GM12878 (cell line): ENCODE results near the gene MRGPRG. TPM values are rescaled to one million over a fixed set of nuclear protein-coding genes. Genes with fewer than 3 reads are reported as not detected.

ENCODE experiments used
- ATAC-seq: fragments of 200-7000 bp; cut with Tn5 transposase; 3 replicates; pipeline ENCODE4 v1.9.1; 2020; ENCODE audit warnings: mild to moderate bottlenecking, moderate library complexity
- BruUV-seq: library from RNA; stranded (reverse); fragments of 400-500 nt; replicated peaks from 2 replicates; lab custom pipeline; 2021; lab: Mats Ljungman, UMichigan
- CTCF ChIA-PET: fragments of 300-600 bp; sonication (Branson Sonifier 250); formaldehyde crosslinking; extraction: SDS; loops from one replicate; lab custom pipeline; 2021; ENCODE audit warnings: inconsistent platforms; lab: Yijun Ruan, JAX
- POLR2A ChIA-PET: fragments of 350-600 bp; formaldehyde crosslinking; extraction: SDS; loops from one replicate; lab custom pipeline; 2021; ENCODE audit warnings: inconsistent platforms; lab: Charles Lee
- RAD21 ChIA-PET: fragments of 300-600 bp; sonication (Branson Sonifier 250); formaldehyde crosslinking; loops from one replicate; lab custom pipeline; 2023; ENCODE audit warnings: antibody characterized with exemption; ENCODE audit not compliant: unreplicated experiment; lab: Charles Lee
- SMC1A ChIA-PET: fragments of 300-600 bp; sonication (Branson Sonifier 250); formaldehyde crosslinking; loops from one replicate; lab custom pipeline; 2023; ENCODE audit not compliant: unreplicated experiment, uncharacterized antibody; lab: Charles Lee
- DNase-seq: peaks from one replicate; pipeline ENCODE4 v3.0.0-alpha.2; 2011; ENCODE audit warnings: low read depth, low spot score
- FAIRE-seq: peaks from 3 replicates; lab custom pipeline; 2011; peaks lifted over from hg19 to GRCh38; lab: Jason Lieb, UNC
- H2AFZ ChIP-seq: 2 replicates; pipeline ENCODE4 v1.6.0; 2011; ENCODE audit warnings: low read depth, low read length, control low read depth; ENCODE audit not compliant: control insufficient read depth
- H3K27ac ChIP-seq: 2 replicates; pipeline ENCODE4 v1.5.1; 2011; ENCODE audit warnings: control low read depth; ENCODE audit not compliant: control insufficient read depth, insufficient read depth
- H3K27me3 ChIP-seq, 2 experiments: replicated peaks in 1 of 2; 2 replicates each; pipeline versions ENCODE4 v1.6.0 to v1.6.1; 2011; ENCODE audit warnings: low read length in 1 of 2; ENCODE audit not compliant: control insufficient read depth in 2 of 2, insufficient read depth in 2 of 2
- H3K36me3 ChIP-seq, 2 experiments: 2 replicates each; pipeline ENCODE4 v1.5.1; 2011; ENCODE audit warnings: low read length in 1 of 2; ENCODE audit not compliant: control insufficient read depth in 2 of 2, insufficient read depth in 2 of 2
- H3K4me1 ChIP-seq: 2 replicates; pipeline ENCODE4 v1.6.1; 2011; ENCODE audit warnings: mild to moderate bottlenecking, low read length, moderate library complexity, mixed read lengths; ENCODE audit not compliant: control insufficient read depth, insufficient read depth
- H3K4me2 ChIP-seq: 2 replicates; pipeline ENCODE4 v1.6.0; 2011; ENCODE audit warnings: control low read depth; ENCODE audit not compliant: control insufficient read depth, insufficient read depth
- H3K4me3 ChIP-seq: fragments of 200-600 bp; sonication (generic); 2 replicates; pipeline ENCODE4 v1.5.1; 2016
- H3K79me2 ChIP-seq: 2 replicates; pipeline ENCODE4 v1.6.0; 2011; ENCODE audit warnings: low read length; ENCODE audit not compliant: control insufficient read depth, insufficient read depth
- H3K9ac ChIP-seq: 2 replicates; pipeline ENCODE4 v1.8.0; 2011; ENCODE audit warnings: low read length, control low read depth, mixed read lengths; ENCODE audit not compliant: control insufficient read depth, insufficient read depth
- H3K9me3 ChIP-seq: replicated peaks from 3 replicates; pipeline ENCODE4 v1.5.1; 2011; ENCODE audit warnings: mild to moderate bottlenecking, low read length; ENCODE audit not compliant: control insufficient read depth, insufficient read depth
- H4K20me1 ChIP-seq: 2 replicates; pipeline ENCODE4 v1.6.0; 2011; ENCODE audit not compliant: control insufficient read depth, insufficient read depth
- ATF7 ChIP-seq: fragments of 450-650 bp; IDR thresholded peaks from 2 replicates; pipeline ENCODE4 v1.6.1; 2016; ENCODE audit warnings: low read depth, mild to moderate bottlenecking
- CBX3 ChIP-seq: fragments of 200-600 bp; sonication (generic); IDR thresholded peaks from 2 replicates; pipeline ENCODE4 v1.6.1; 2016; ENCODE audit warnings: low read depth, borderline replicate concordance
- DPF2 ChIP-seq: fragments of 450-650 bp; IDR thresholded peaks from 2 replicates; pipeline ENCODE4 v1.6.1; 2017; ENCODE audit warnings: mild to moderate bottlenecking
- ESRRA ChIP-seq: IDR thresholded peaks from 2 replicates; pipeline ENCODE4 v1.6.1; 2012; ENCODE audit warnings: mild to moderate bottlenecking, low read length, improper control_type of control experiment
- IRF4 ChIP-seq: IDR thresholded peaks from 2 replicates; pipeline ENCODE4 v1.6.1; 2011; ENCODE audit warnings: low read depth, low read length
- MAX ChIP-seq: IDR thresholded peaks from 2 replicates; pipeline ENCODE4 v1.6.1; 2012; ENCODE audit warnings: low read depth, low read length, improper control_type of control experiment
- PBX3 ChIP-seq: IDR thresholded peaks from 2 replicates; pipeline ENCODE4 v1.6.1; 2011; ENCODE audit warnings: mild to moderate bottlenecking, low read depth, low read length, moderate library complexity; ENCODE audit not compliant: insufficient replicate concordance
- RELA ChIP-seq: fragments of 450-650 bp; IDR thresholded peaks from 2 replicates; pipeline ENCODE4 v1.8.0; 2014; ENCODE audit warnings: borderline replicate concordance; ENCODE audit not compliant: partially characterized antibody
- RUNX3 ChIP-seq: IDR thresholded peaks from 2 replicates; pipeline ENCODE4 v1.6.1; 2012; ENCODE audit warnings: low read length, inconsistent platforms
- ZBTB11 ChIP-seq: fragments of 450-650 bp; formaldehyde crosslinking; IDR thresholded peaks from 2 replicates; pipeline ENCODE4 v1.5.0; 2022; ENCODE audit warnings: mild to moderate bottlenecking, missing genetic modification characterization
- WGBS: methylation state at CpG from one replicate; pipeline ENCODE4 v1.1.6; 2016; ENCODE audit warnings: low lambda C conversion rate; ENCODE audit not compliant: insufficient replicate concordance, insufficient coverage; ENCODE audit errors: missing lambda C conversion rate; 5-methylcytosine and 5-hydroxymethylcytosine counted together
- in situ Hi-C: fragments of 300-500 bp; cut with MboI; formaldehyde crosslinking; loops from 9 replicates; pipeline ENCODE4 v1.14.3; 2018; ENCODE audit warnings: mixed read lengths
- intact Hi-C: fragments of 100-400 bp; cut with micrococcal nuclease; formaldehyde crosslinking; loops from one replicate; pipeline ENCODE4 v1.14.2; 2022; ENCODE audit not compliant: unreplicated experiment
- polyA plus RNA-seq, 11 experiments: library from polyadenylated mRNA; depleted of rRNA in 4 of 11; unstranded in 6 of 11; stranded (reverse) in 5 of 11; fragments of >200 nt; fragmentation: Nextera tagmentation in 4 of 11; fragmentation: Illumina TruSeq in 1 of 11; extraction: Ambion mirVana in 4 of 11; extraction: Trizol in 1 of 11; gene quantifications; 1 replicate in 1 of 11; 2 replicates in 10 of 11; pipeline versions ENCODE4 v1.2.1 to v1.2.3, GENCODE V29; 2011 to 2016; ENCODE audit warnings: inconsistent platforms in 2 of 11, missing spikeins in 2 of 11, low read depth in 1 of 11
- total RNA-seq, 4 experiments: library from RNA; depleted of rRNA in 3 of 4; stranded (reverse); fragments of >200 nt in 3 of 4; fragmentation: Illumina TruSeq in 1 of 4; extraction: Trizol in 1 of 4; gene quantifications; 2 replicates each; pipeline versions ENCODE4 v1.2.1 to v1.2.3, GENCODE V29; 2013 to 2021
- TF ChIP-seq, protein P1 (sequence below): fragments of 450-650 bp; IDR thresholded peaks from 2 replicates; pipeline ENCODE4 v1.6.1; 2017; ENCODE audit warnings: low read depth, mild to moderate bottlenecking, moderate library complexity

The MRGPRG gene
- total and polyA plus RNA-seq, 10 of the 15 experiments (the other 5 are each of a cell fraction or from before 2014, with no cell fraction given), result not detected

DNA sequence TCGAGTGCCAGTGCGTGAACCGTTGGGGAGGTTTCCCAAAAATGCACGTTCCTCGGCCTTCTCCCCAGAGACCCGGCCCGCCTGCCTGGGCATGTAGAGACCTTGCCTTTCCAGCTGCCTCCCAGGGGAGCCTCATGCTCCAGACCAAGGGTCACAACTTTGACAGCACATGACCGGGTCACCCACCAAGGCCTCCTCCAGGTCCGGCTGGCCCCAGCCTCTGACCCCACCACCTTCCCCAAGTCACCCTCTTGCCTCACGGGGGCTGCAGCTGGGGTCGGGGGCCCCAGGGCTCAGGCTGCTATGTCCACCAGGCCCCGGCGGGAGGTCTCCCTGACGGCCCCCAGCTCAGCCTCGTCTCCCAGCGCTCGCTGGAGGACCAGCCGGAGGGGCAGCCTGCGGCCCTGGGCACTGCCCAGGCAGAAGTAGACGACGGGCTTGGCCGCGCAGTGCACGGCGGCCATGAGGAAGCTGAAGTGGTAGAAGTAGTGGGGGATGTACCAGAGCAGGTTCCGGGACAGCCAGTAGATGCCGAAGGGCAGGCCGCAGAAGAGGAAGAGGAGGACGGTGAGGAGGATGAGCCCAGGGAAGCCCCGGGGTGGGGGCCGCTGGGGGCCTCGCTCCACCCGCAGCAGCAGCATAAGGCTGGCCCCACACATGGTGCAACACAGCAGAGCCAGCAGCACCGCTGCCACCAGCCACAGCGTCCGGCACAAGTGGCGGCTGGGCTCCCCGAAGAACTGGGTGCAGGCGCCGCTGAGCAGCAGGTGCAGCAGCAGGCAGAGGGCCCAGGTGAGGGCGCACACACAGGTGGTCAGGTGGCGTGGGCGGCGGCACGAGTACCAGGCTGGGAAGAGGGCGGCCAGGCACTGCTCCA lies 9.2 kb upstream of the MRGPRG start (continued):
- no peak for TF ChIP-seq ZBTB11 (CRISPR knock-in tag)
- TF ChIP-seq, all 136 proteins: peak for 0

DNA sequence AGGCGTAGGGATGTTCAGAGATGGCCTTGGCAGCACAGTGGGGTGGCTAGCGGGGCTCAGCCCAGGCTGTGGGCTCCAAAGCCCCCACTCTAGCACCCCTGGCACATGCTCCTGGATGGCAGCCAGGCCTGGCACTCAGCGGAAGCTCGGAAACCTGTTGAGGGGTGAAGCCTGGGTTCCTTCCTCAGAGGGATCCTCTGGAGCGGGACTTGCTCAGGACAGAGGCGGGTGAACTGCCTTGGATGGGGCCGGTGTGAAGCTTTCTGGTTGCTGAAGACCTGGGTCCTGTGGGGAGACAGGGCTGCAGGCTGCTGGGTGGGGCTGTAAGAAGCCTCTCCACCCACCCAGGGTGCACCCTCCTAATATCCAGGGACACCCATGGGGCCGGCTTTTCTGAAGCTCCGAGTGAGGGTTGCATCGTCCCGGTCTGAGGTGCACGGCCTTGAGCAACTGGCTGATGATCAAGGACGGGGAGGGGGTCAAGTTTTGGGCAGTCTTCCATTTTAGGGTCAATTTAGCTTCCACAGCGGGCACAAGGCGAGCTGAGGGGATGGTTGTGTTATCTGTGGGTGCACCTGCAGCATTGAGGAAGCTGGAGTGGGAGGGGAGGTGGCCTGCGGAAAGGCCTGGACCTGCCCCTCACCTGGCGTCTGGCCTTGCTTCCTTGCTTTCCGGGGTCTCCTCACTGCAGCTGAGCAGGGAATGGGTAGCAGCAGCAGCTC lies 8.4 kb upstream of the MRGPRG start:
- H3K9ac ChIP-seq, result no peak overlapping the region

More for the DNA sequence above, 8.4 kb upstream of the MRGPRG start:
- no peaks in the 10 kb centered on the region for H3K79me2 ChIP-seq
- H3K27ac ChIP-seq, result no peak overlapping the region
- ChIA-PET CTCF (no interaction called here), SMC1A (no interaction called here), RAD21 (no interaction called here), POLR2A (no interaction called here)
- intact Hi-C loops, result no loop called here
- H3K4me2 ChIP-seq, result no peak overlapping the region
- BruUV-seq, result no TSS peak
- no peak overlapping the region for H2AFZ ChIP-seq
- no peak for ATAC-seq
- no peaks in the 10 kb centered on the region for H3K36me3 ChIP-seq
- FAIRE-seq, result no peak
- H3K4me1 ChIP-seq, result no peaks in the 10 kb centered on the region
- 45% methylated on average over 18 of the region's 18 CpGs for WGBS
- TF ChIP-seq DPF2 (no peak), PBX3 (no peak), ATF7 (no peak), ESRRA (no peak), RUNX3 (no peak), RELA (no peak), CBX3 (no peak), MAX (no peak), IRF4 (no peak)
- TF ChIP-seq, protein P1, sequence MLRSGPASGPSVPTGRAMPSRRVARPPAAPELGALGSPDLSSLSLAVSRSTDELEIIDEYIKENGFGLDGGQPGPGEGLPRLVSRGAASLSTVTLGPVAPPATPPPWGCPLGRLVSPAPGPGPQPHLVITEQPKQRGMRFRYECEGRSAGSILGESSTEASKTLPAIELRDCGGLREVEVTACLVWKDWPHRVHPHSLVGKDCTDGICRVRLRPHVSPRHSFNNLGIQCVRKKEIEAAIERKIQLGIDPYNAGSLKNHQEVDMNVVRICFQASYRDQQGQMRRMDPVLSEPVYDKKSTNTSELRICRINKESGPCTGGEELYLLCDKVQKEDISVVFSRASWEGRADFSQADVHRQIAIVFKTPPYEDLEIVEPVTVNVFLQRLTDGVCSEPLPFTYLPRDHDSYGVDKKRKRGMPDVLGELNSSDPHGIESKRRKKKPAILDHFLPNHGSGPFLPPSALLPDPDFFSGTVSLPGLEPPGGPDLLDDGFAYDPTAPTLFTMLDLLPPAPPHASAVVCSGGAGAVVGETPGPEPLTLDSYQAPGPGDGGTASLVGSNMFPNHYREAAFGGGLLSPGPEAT, result no peak
- TF ChIP-seq, all 136 proteins: peak for 0
- H3K4me3 ChIP-seq, result no peak overlapping the region
- H3K27me3 ChIP-seq, result no peaks in the 10 kb centered on the region; a peak in 2 of 4 replicates
- no peak for DNase-seq
- no peaks in the 10 kb centered on the region for H3K9me3 ChIP-seq
- in situ Hi-C loops, result no loop called here
- no peaks in the 10 kb centered on the region for H4K20me1 ChIP-seq
